ENCODE data around the gene CUL9.

CUL9 gene

GRCh38 chr6:43258180-43258579 lies 76.2 kb downstream of the CUL9 start:
- no peak for DNase-seq

GRCh38 chr6:43258807-43259686 lies 77.1 kb downstream of the CUL9 start:
- no peak for DNase-seq

GRCh38 chr6:43260791-43261190 lies 78.8 kb downstream of the CUL9 start:
- DNase-seq, result no peak

GRCh38 chr6:43261198-43261597 lies 79.2 kb downstream of the CUL9 start:
- DNase-seq, result no peak

- no peak for DNase-seq
These were observed 80.2 kb downstream of the CUL9 start for GRCh38 chr6:43262000-43262779.

- DNase-seq, result no peak
These were observed 80.9 kb downstream of the CUL9 start for GRCh38 chr6:43262780-43263313.

GRCh38 chr6:43263314-43264178 lies 81.5 kb downstream of the CUL9 start:
- no peak for DNase-seq

GRCh38 chr6:43264599-43265145 lies 82.7 kb downstream of the CUL9 start:
- no peak for DNase-seq

GRCh38 chr6:43265564-43265963 lies 83.6 kb downstream of the CUL9 start:
- no peak for DNase-seq

GRCh38 chr6:43267619-43268354 lies 85.8 kb downstream of the CUL9 start:
- DNase-seq, result no peak

GRCh38 chr6:43268355-43268700 lies 86.3 kb downstream of the CUL9 start:
- DNase-seq, result no peak

- no peak for DNase-seq
These were observed 86.8 kb downstream of the CUL9 start for GRCh38 chr6:43268782-43269272.

GRCh38 chr6:43269273-43270007 lies 87.4 kb downstream of the CUL9 start:
- no peak for DNase-seq

GRCh38 chr6:43271103-43271815 lies 89.3 kb downstream of the CUL9 start:
- no peak for DNase-seq

GRCh38 chr6:43271944-43272343 lies 89.9 kb downstream of the CUL9 start:
- DNase-seq, result no peak

GRCh38 chr6:43273707-43274106 lies 91.7 kb downstream of the CUL9 start:
- DNase-seq, result no peak

Data from NCI-H1105 treated with DMSO at 0.1 percent for 48 hours (cell line).